ENCODE results near the gene C12orf57.

The C12orf57 gene

GRCh38 chr12:6909421-6910145, 34.2 kb upstream of the C12orf57 start:
- no peak for DNase-seq (ENCODE audit: low read depth)
- TF ChIP-seq POLR2A (IDR thresholded peaks at IDR 0.05; ENCODE audit: extremely low read depth, insufficient read length) (no peak), CTCF (IDR thresholded peaks at IDR 0.05; ENCODE audit: low read depth, low read length) (no peak), MYC (IDR thresholded peaks at IDR 0.05; ENCODE audit: low read depth, low read length) (no peak)
- TF ChIP-seq, protein P1, sequence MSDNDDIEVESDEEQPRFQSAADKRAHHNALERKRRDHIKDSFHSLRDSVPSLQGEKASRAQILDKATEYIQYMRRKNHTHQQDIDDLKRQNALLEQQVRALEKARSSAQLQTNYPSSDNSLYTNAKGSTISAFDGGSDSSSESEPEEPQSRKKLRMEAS (IDR thresholded peaks at IDR 0.05; ENCODE audit: low read depth, low read length), result no peak
- H3K4me3 ChIP-seq (ENCODE audit: low read depth, low read length), result no peak overlapping the region

DNA sequence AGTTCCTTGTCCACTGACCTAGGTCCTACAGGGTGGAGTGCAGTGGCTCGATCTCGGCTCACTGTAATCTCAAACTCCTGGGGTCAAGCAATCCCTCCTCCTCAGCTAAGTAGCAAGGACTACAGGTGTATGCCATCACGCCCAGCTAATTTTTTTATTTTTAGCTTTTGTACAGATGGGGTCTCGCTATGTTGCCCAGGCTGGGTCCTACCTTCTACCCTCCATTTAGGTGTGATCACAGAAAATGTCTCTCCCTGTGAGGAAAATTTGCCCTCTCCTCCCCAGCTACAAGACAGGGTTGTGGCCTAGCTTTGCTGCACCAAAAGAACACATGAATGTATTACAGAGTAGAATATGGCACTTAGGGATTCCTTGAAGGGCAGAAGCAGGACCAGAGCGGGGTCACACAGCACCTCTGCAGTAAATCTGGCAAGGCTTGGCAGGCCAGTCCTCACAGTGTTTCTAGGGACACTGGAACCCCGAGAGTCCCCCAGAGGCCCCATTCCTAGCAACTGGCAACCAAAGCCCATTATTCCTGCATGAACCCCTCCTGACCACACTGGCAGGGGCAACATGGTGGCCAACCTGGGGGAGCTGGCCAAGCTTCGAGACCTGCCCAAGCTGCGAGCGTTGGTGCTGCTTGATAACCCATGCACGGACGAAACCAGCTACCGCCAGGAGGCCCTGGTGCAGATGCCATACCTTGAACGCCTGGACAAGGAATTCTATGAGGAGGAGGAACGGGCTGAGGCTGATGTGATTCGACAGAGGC, 31.5 kb upstream of the C12orf57 start:
- TF ChIP-seq CTCF (IDR thresholded peaks at IDR 0.05; ENCODE audit: low read depth, low read length) (no peak), MYC (IDR thresholded peaks at IDR 0.05; ENCODE audit: low read depth, low read length) (no peak), POLR2A (IDR thresholded peaks at IDR 0.05; ENCODE audit: extremely low read depth, insufficient read length) (no peak)
- TF ChIP-seq, protein P1 (IDR thresholded peaks at IDR 0.05; ENCODE audit: low read depth, low read length), result no peak
- no peak for DNase-seq (ENCODE audit: low read depth)
- H3K4me3 ChIP-seq (ENCODE audit: low read depth, low read length), result no peak overlapping the region

DNA sequence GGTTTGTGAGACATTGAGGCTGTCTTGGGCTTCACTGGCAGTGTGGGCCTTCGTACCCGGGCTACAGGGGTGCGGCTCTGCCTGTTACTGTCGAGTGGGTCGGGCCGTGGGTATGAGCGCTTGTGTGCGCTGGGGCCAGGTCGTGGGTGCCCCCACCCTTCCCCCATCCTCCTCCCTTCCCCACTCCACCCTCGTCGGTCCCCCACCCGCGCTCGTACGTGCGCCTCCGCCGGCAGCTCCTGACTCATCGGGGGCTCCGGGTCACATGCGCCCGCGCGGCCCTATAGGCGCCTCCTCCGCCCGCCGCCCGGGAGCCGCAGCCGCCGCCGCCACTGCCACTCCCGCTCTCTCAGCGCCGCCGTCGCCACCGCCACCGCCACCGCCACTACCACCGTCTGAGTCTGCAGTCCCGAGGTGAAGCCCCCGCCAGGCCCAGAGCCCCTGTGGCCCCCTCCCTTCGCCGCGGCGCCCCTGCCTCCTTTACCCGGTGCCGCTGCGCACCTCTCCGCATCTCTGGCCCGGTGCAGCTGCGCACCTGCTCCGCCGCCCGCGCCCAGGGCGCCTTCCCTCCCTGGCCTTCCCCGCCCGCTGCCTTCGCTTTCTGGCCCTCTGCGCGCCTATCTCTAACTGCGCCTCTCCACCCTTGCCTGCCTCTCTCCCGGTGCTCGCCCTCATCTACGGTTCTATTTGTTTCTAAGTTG, 29.4 kb upstream of the C12orf57 start, which contains the start of gene ENO2:
Gene ENO2 (plus strand): TSS at position 335 of the 701 bp plus-strand sequence. CDS start 1,253 bp downstream, outside the sequence.
- TF ChIP-seq MYC (IDR thresholded peaks at IDR 0.05; ENCODE audit: low read depth, low read length), result no peak
- TF ChIP-seq, protein P1 (IDR thresholded peaks at IDR 0.05; ENCODE audit: low read depth, low read length), result peak; percentile 65
- no peak within 1 kb of the TSS for H3K4me3 ChIP-seq (ENCODE audit: low read depth, low read length)
- DNase-seq (ENCODE audit: low read depth), result peak; percentile 64

DNA sequence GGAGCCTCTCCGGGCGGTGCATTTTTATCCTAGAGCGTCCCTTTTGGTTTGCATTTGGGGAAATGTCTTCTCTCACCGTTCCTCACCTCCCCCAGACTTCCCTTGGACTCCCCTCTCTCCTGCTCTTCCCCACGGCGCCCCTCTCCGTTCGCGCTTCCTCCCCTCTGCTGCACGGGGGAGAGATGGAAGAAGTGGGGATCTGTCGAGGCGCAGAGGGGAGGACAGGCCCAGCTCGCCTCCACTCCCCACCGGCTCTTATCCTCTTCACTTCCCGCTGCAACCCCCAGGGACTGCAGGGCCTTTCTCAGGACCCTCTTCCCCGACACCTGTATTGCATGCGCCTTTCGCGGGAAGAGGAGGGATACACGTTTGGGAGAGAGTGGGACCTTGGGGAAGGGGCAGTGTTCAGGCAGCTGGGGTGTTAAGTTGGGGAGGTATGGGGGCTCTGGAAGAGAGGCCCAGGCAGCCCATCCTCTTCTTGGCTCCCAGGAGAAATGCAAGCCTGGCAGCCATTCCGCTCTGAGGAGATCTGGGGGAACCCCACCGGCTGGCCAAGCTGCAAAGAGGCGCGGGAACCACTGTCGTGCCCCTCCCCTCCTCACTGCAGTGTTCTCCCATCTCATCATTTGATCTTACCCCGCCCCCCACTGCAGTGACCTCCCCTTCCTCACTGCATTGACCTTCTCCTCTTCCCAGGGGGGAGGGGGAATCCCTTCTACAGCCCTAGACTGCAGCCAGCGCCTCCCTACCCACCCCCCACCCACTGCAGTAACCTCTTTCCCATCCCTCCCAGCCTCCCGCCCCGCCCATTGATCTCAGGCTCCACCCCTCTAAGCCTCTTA, 28.7 kb upstream of the C12orf57 start:
- DNase-seq (ENCODE audit: low read depth), result no peak
- H3K4me3 ChIP-seq (ENCODE audit: low read depth, low read length), result no peak overlapping the region
- TF ChIP-seq MYC (IDR thresholded peaks at IDR 0.05; ENCODE audit: low read depth, low read length) (no peak), CTCF (IDR thresholded peaks at IDR 0.05; ENCODE audit: low read depth, low read length) (no peak), POLR2A (IDR thresholded peaks at IDR 0.05; ENCODE audit: extremely low read depth, insufficient read length) (no peak)
- TF ChIP-seq, protein P1 (IDR thresholded peaks at IDR 0.05; ENCODE audit: low read depth, low read length), result no peak

DNA sequence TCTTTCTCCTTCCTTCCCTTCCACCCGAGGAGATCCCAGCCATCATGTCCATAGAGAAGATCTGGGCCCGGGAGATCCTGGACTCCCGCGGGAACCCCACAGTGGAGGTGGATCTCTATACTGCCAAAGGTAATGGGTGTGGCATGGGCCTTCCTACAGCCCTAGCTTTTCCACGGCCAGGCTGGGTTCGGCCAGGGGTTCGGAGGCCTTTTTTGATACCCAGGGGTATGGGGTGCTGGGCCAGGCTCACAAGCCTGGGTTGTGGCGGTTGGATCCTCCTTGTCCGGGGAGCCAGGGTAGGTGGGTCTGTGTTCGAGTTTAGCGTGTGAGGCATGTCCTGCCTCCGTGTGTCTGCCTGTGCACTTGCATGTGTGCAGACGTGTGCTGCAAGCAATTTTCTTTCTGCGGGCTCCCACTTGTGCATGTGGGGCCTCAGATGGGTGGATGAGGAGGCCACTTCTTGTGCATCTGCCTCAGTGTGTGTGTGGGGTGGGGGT, 28.0 kb upstream of the C12orf57 start:
- H3K4me3 ChIP-seq (ENCODE audit: low read depth, low read length), result no peak overlapping the region
- TF ChIP-seq, protein P1 (IDR thresholded peaks at IDR 0.05; ENCODE audit: low read depth, low read length), result no peak
- TF ChIP-seq MYC (IDR thresholded peaks at IDR 0.05; ENCODE audit: low read depth, low read length), result no peak

More for the DNA sequence above, 28.0 kb upstream of the C12orf57 start:
- no peak for DNase-seq (ENCODE audit: low read depth)

All from NB4 (cell line).